ENCODE data around the gene PCDH15. TPM values are rescaled to one million over a fixed set of nuclear protein-coding genes. Genes with fewer than 3 reads are reported as not detected.

The PCDH15 gene
- total and polyA plus RNA-seq, 2 of the 8 experiments (the other 6 are each of a cell fraction or from before 2014, with no cell fraction given) = 0.11 TPM; not detected in 1

DNA sequence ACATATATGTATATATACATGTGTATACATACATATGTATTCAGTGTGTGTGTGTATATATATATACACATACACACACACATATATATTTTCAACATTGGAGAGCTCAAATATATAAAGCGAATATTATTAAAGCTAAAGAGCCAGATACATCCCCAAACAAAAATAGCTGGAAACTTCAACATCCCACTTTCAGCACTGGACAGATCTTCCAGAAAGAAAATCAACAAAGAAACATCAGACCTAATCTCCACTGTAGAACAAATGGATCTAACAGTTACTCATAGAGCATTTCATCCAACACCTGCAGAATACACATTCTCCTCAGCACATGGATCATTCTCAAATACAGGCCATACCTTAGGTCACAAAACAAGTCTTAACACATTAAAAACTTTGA, 799.0 kb downstream of the PCDH15 start:
- Histone ChIP-seq H3K79me1 (ENCODE audit: low read depth, low read length) (no peaks in the 10 kb centered on the region), H3K9me3 (ENCODE audit: insufficient read depth in 2 of 2, low read depth in 1 of 2, low read length in 1 of 2) (no peaks in the 10 kb centered on the region), H3K4me2 (ENCODE audit: insufficient read depth in 1 of 2, low read depth in 2 of 2, low read length in 2 of 2) (no peak overlapping the region), H3K79me2 (ENCODE audit: control insufficient read depth in 1 of 2, insufficient read depth in 2 of 2, low read length in 2 of 2) (no peaks in the 10 kb centered on the region), H4K20me1 (replicated peaks in 1 of 2; ENCODE audit: control insufficient read depth in 1 of 2, insufficient read depth in 2 of 2, low read length in 2 of 2) (no peaks in the 10 kb centered on the region), H2BK120ac (replicated peaks; ENCODE audit: low read depth, low read length) (no peak overlapping the region), H3K23me2 (ENCODE audit: low read depth, low read length) (no peaks in the 10 kb centered on the region), H3K14ac (ENCODE audit: insufficient read length) (no peak overlapping the region), H2BK5ac (ENCODE audit: low read depth, low read length) (no peak overlapping the region), H3K23ac (ENCODE audit: insufficient read length) (no peak overlapping the region), H4K5ac (ENCODE audit: insufficient read length, low read depth, low read length) (no peak overlapping the region), H4K8ac (ENCODE audit: extremely low read depth, insufficient read depth, low read length) (no peak overlapping the region), H3K27ac (ENCODE audit: low read depth, low read length) (no peak overlapping the region), H3K4me3 (ENCODE audit: extremely low read depth in 1 of 4, insufficient read depth in 2 of 4, low read depth in 3 of 4, low read length in 4 of 4) (no peak overlapping the region), H3K36me3 (ENCODE audit: control insufficient read depth in 2 of 4, insufficient read depth in 4 of 4, low read length in 3 of 4) (no peaks in the 10 kb centered on the region), H2AFZ (ENCODE audit: low read length) (no peak overlapping the region), H3K4ac (replicated peaks; ENCODE audit: insufficient read length, low read depth, low read length) (no peak overlapping the region), H4K91ac (replicated peaks; ENCODE audit: insufficient read length, low read length) (no peak overlapping the region), H2BK12ac (ENCODE audit: low read depth, low read length) (no peak overlapping the region), H2BK20ac (ENCODE audit: low read length) (no peak overlapping the region), H3K9ac (replicated peaks in 1 of 4; ENCODE audit: extremely low read depth in 1 of 4, low read depth in 3 of 4, low read length in 3 of 4) (no peak overlapping the region), H2BK15ac (ENCODE audit: low read length) (no peak overlapping the region), H3K18ac (ENCODE audit: extremely low read depth, low read length) (no peak overlapping the region), H3K56ac (replicated peaks; ENCODE audit: insufficient read length, low read depth, low read length) (no peak overlapping the region), H3K4me1 (replicated peaks in 1 of 4; ENCODE audit: control insufficient read depth in 3 of 4, insufficient read depth in 4 of 4, low read length in 3 of 4) (no peaks in the 10 kb centered on the region), H2AK5ac (ENCODE audit: low read depth, low read length) (no peak overlapping the region), H3K27me3 (replicated peaks in 1 of 4; ENCODE audit: control insufficient read depth in 3 of 4, extremely low read depth in 1 of 4, insufficient read depth in 3 of 4, low read length in 3 of 4) (no peaks in the 10 kb centered on the region)
- WGBS, 2 experiments (ENCODE audit: extremely low coverage in 1 of 2, insufficient coverage in 1 of 2, insufficient read length in 1 of 2, insufficient replicate concordance in 2 of 2, low coverage in 1 of 2, low lambda C conversion rate in 2 of 2, missing lambda C conversion rate in 1 of 2) = 97% methylated on average over 1 of the region's 1 CpG; no CpG with 5 or more reads in 1 of the 2 experiments
- ChIA-PET CTCF (ENCODE audit: partially characterized antibody) (interaction anchor here (0.6 kb wide), 1 partner anchor 9 kb away, joined by 3 read pairs; no protein-coding TSS in a partner anchor), POLR2A (ENCODE audit: partially characterized antibody) (no interaction called here)
- TF ChIP-seq SAP30 (IDR thresholded peaks at IDR 0.05; ENCODE audit: insufficient read depth, insufficient replicate concordance, low read length) (no peak), CHD1 (IDR thresholded peaks at IDR 0.05; ENCODE audit: low read depth, low read length) (no peak), FOSL1 (IDR thresholded peaks at IDR 0.05; ENCODE audit: insufficient read depth, low read depth, low read length) (no peak), EZH2 (IDR thresholded peaks at IDR 0.05; ENCODE audit: low read depth, low read length, severe bottlenecking) (no peak), RAD21 (IDR thresholded peaks at IDR 0.05 in 1 of 2, conservative IDR thresholded peaks at IDR 0.05 in 1 of 2; ENCODE audit: low read depth in 2 of 2, low read length in 2 of 2) (no peak), SIRT6 (IDR thresholded peaks at IDR 0.05; ENCODE audit: low read length) (no peak)
- TF ChIP-seq, protein P1, sequence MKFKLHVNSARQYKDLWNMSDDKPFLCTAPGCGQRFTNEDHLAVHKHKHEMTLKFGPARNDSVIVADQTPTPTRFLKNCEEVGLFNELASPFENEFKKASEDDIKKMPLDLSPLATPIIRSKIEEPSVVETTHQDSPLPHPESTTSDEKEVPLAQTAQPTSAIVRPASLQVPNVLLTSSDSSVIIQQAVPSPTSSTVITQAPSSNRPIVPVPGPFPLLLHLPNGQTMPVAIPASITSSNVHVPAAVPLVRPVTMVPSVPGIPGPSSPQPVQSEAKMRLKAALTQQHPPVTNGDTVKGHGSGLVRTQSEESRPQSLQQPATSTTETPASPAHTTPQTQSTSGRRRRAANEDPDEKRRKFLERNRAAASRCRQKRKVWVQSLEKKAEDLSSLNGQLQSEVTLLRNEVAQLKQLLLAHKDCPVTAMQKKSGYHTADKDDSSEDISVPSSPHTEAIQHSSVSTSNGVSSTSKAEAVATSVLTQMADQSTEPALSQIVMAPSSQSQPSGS (IDR thresholded peaks at IDR 0.05; ENCODE audit: low read length) = no peak
- no peak for DNase-seq (ENCODE audit: low read depth in 1 of 2, low spot score in 2 of 2)
- no peak for FAIRE-seq
